Pancreas (tissue), 10 donors: ENCODE measurements around the gene EIF4E. TPM values are rescaled to one million over a fixed set of nuclear protein-coding genes. Genes with fewer than 3 reads are reported as not detected.
A peak's percentile ranks its signal among the peaks of the same experiment; 100 is the strongest.
"Not testable (repeated sequence)": the region's sequence is repeated elsewhere in the genome, so short reads cannot be mapped to it uniquely, and the experiment has no call there.

Experiments used
- ATAC-seq, 4 donors: fragments of 200-7000 bp; cut with Tn5 transposase; one replicate each; pipeline versions ENCODE4 v1.8.0 to v1.9.1; 2020; ENCODE audit warnings: mild to moderate bottlenecking in 4 of 4, moderate library complexity in 4 of 4
- DNase-seq, 6 donors: peaks; one replicate each; pipeline ENCODE4 v3.0.0-alpha.2; 2020
- FAIRE-seq: peaks from 2 replicates; lab custom pipeline; 2012; peaks lifted over from hg19 to GRCh38; lab: Jason Lieb, UNC
- H3K27ac ChIP-seq, 4 donors: fragments of 200-600 bp; sonication (generic); 1 replicate in 3 of 4; 2 replicates in 1 of 4; pipeline versions ENCODE4 v1.5.0 to v1.8.0; 2020
- H3K27me3 ChIP-seq, 4 donors: fragments of 200-600 bp; one replicate each; pipeline ENCODE4 v1.8.0; 2021
- H3K36me3 ChIP-seq, 3 donors: fragments of 200-600 bp; sonication (generic) in 1 of 3; one replicate each; pipeline versions ENCODE4 v1.5.0 to v1.8.0; 2020 to 2021
- H3K4me1 ChIP-seq, 3 donors: fragments of 200-600 bp; one replicate each; pipeline ENCODE4 v1.8.0; 2021
- H3K4me3 ChIP-seq, 4 donors: fragments of 200-600 bp; sonication (generic) in 2 of 4; one replicate each; pipeline versions ENCODE4 v1.5.0 to v1.8.0; 2020 to 2021
- H3K9me3 ChIP-seq, 4 donors: fragments of 200-600 bp; one replicate each; pipeline ENCODE4 v1.8.0; 2021
- WGBS, 2 donors: extraction: QIAGEN DNeasy Blood & Tissue Kit; methylation state at CpG; one replicate each; pipeline ENCODE4 v1.1.7; 2013; 5-methylcytosine and 5-hydroxymethylcytosine counted together
- intact Hi-C, 3 donors: fragments of 100-400 bp; cut with DNase I; formaldehyde crosslinking; loops; one replicate each; pipeline versions ENCODE4 v1.11.1 to v1.14.2; 2022
- polyA plus RNA-seq, 2 donors: library from polyadenylated mRNA; stranded (reverse); fragments of 200-250 nt; gene quantifications; one replicate each; pipeline ENCODE4 v1.2.3, GENCODE V29; 2013
- total RNA-seq, 6 donors: library from RNA; stranded (reverse); fragmentation: NEBNext Ultra II Directional in 4 of 6; extraction: Animal tissue kit (Norgen Biotek cat#: 25700) in 4 of 6; gene quantifications; one replicate each; pipeline versions ENCODE4 v1.2.1 to v1.2.4, GENCODE V29; 2021 to 2023
- TF ChIP-seq, protein P1 (sequence below), 4 donors: fragments of 200-600 bp; sonication (generic) in 3 of 4; IDR thresholded peaks; one replicate each; pipeline versions ENCODE4 v1.5.0 to v1.8.0; 2021; ENCODE audit warnings: antibody characterized with exemption in 4 of 4
- donor health status: healthy with polysubstance abuse.
- donor health status: DM: no; HTN: no; CAD: no; lungs with moderate emphysema.
- donor health status: DM: no; HTN: no; CAD: no.
- donor health status: control.
- donor health status: control.
- donor health status: Bipolar disorder and iron deficiency.
- donor health status: DM: yes; HTN: yes; CAD: no.
- donor health status: DM: no; HTN: no; CAD: no.
- donor health status: DM: no; HTN: no; CAD: no.
- donor health status: DM: yes; HTN: yes; CAD: no.

EIF4E gene
- total and polyA plus RNA-seq, 8 donors, result 6.3 to 31.8 (median 22.3) TPM

DNA sequence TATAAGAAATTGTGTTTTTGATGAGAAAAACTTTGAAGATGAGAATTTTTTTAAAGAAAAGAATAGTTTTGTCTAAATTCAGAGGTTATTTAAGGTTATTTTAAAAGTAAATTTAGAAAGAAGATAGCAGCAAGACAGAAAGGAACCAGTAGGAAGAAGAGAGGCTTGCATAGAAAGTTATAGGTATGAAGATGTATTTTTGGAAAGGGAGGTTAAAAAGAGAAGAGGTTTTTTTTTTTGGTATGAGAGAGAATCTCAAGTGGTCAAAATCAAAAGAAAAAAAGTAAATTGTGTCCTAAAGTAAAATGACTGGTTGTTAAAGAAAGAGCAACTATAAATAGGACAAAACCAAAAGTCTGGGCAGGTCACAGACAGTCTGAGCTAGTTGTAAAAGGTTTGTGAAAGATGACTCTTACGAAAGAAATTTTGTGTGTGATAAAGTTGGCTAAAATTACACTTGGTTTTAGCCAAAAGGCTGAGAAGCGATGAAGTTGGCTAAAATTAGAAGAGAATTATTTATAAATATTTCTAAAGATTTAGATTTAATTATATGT lies 16.4 kb upstream of the EIF4E start:
- H3K4me3 ChIP-seq, result no peak overlapping the region
- DNase-seq (no peak), FAIRE-seq (no peak), ATAC-seq (no peak)
- H3K4me1 ChIP-seq, result no peaks in the 10 kb centered on the region
- no peaks in the 10 kb centered on the region for H3K36me3 ChIP-seq
- no peak overlapping the region for H3K27ac ChIP-seq
- H3K27me3 ChIP-seq, result no peaks in the 10 kb centered on the region
- TF ChIP-seq, protein P1, sequence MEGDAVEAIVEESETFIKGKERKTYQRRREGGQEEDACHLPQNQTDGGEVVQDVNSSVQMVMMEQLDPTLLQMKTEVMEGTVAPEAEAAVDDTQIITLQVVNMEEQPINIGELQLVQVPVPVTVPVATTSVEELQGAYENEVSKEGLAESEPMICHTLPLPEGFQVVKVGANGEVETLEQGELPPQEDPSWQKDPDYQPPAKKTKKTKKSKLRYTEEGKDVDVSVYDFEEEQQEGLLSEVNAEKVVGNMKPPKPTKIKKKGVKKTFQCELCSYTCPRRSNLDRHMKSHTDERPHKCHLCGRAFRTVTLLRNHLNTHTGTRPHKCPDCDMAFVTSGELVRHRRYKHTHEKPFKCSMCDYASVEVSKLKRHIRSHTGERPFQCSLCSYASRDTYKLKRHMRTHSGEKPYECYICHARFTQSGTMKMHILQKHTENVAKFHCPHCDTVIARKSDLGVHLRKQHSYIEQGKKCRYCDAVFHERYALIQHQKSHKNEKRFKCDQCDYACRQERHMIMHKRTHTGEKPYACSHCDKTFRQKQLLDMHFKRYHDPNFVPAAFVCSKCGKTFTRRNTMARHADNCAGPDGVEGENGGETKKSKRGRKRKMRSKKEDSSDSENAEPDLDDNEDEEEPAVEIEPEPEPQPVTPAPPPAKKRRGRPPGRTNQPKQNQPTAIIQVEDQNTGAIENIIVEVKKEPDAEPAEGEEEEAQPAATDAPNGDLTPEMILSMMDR (IDR thresholded peaks at IDR 0.05), result no peak
- 95 to 96% methylated on average over 2 of the region's 2 CpGs for WGBS, 2 donors
- intact Hi-C loops, result no loop called here
- H3K9me3 ChIP-seq, result no peaks in the 10 kb centered on the region

DNA sequence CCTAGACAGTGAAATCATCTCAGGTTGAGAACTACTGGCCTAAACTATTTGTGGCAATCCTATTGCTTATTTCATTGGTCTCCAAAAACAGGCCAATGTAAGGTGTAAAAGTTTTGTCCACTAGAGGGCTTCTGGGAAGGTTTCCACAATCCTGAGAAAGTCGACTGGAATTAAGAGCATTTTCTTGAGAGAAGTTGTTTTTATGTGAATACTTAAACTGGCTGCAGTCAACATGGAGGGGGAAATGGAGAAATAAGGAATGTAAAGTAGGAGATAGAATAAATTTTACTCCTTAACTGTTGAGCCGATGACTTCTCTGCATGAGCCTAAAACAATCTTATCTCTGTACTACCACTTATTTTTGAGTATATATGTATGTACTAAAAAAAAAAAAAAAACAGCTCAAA lies 11.0 kb upstream of the EIF4E start:
- H3K9me3 ChIP-seq, result no peaks in the 10 kb centered on the region
- H3K27ac ChIP-seq, result no peak overlapping the region

DNA sequence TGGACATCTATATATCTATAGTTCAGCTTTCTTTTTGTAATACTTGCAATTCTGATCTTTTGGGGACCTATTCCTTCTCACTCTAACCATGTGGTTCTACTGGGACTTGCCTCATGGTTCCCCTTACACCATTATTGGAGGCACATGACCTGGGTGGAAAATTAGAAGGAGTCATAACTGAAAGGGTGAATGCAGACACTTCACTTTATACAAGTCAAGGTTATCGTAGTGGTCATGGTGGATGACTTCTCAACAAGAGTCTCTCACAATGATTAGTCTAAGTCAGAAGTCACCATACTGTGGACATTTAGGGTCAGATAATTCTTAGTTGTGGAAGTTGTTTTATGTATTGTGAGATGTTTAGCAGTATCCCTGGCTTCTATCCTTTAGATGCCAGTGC lies 10.5 kb upstream of the EIF4E start:
- Histone ChIP-seq H3K36me3 (no peaks in the 10 kb centered on the region), H3K4me1 (no peaks in the 10 kb centered on the region), H3K27ac (no peak overlapping the region), H3K4me3 (no peak overlapping the region), H3K27me3 (no peaks in the 10 kb centered on the region), H3K9me3 (no peaks in the 10 kb centered on the region)
- intact Hi-C loops, result no loop called here
- DNase-seq (no peak), FAIRE-seq (no peak), ATAC-seq (no peak)
- 42 to 66% methylated on average over 1 of the region's 1 CpG for WGBS, 2 donors
- TF ChIP-seq, protein P1 (IDR thresholded peaks at IDR 0.05), result no peak

More for the DNA sequence above, 11.0 kb upstream of the EIF4E start:
- WGBS, 2 donors, result 15 to 19% methylated on average over 2 of the region's 2 CpGs
- H3K36me3 ChIP-seq, result no peaks in the 10 kb centered on the region
- ATAC-seq, result peak in 3 of 4 donors; percentile 73 to 78 (median 76)
- peak in 1 of 6 donors; percentile 20 for DNase-seq
- TF ChIP-seq, protein P1 (IDR thresholded peaks at IDR 0.05), result peak; percentile 34 to 65 (median 60)
- H3K4me1 ChIP-seq, result no peaks in the 10 kb centered on the region
- intact Hi-C loops, result no loop called here
- H3K27me3 ChIP-seq, result no peaks in the 10 kb centered on the region
- H3K4me3 ChIP-seq, result no peak overlapping the region
- peak; percentile 80 for FAIRE-seq

DNA sequence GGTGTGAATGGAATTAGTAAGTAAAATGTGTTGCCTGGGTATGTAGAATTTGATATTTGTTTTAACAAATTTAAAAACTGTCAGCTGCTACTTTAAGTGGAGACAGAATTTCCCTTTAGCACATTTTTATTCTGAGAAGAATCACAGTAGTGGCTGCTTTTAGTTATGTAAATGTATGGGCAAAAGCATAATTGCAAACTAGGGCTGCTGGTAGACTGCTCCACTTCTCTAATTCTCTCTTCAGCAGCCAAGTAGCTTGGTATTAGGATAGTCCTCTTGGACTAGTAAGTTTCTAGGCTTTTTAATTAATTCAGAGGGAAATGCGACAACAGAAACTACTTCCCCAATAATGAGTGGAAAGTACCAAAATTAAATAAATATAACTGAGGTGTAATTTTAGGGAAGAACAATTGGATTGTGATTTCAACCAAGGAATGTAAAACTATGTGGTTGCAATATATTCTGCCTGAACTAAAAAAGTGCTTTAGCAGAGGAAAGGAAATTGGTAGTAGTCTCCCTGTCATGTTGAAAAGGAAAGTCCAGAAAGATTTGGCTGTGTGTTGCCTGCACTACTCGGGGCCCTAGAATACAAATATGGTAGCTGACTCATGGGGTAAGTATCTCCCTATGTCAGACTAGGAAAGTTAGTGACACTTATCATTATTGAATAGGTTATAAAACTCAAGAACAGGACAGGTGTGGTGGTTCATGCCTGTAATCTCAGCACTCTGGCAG lies 9.2 kb upstream of the EIF4E start:
- FAIRE-seq, result no peak
- Histone ChIP-seq H3K27ac (no peak overlapping the region), H3K9me3 (no peaks in the 10 kb centered on the region), H3K4me1 (no peaks in the 10 kb centered on the region), H3K36me3 (no peaks in the 10 kb centered on the region), H3K27me3 (no peaks in the 10 kb centered on the region), H3K4me3 (no peak overlapping the region)
- intact Hi-C loops, result no loop called here
- 63 to 77% methylated on average over 2 of the region's 2 CpGs for WGBS, 2 donors
- ATAC-seq, result peak in 1 of 4 donors; percentile 36
- DNase-seq, result no peak
- TF ChIP-seq, protein P1 (IDR thresholded peaks at IDR 0.05), result no peak

- no peaks in the 10 kb centered on the region for H3K36me3 ChIP-seq
- no peaks in the 10 kb centered on the region for H3K9me3 ChIP-seq
- H3K4me1 ChIP-seq, result no peaks in the 10 kb centered on the region
- DNase-seq, result no peak
- H3K4me3 ChIP-seq, result no peak overlapping the region
- FAIRE-seq, result no peak
- no peak overlapping the region for H3K27ac ChIP-seq
- TF ChIP-seq, protein P1 (IDR thresholded peaks at IDR 0.05), result no peak
- no peaks in the 10 kb centered on the region for H3K27me3 ChIP-seq
- intact Hi-C loops, result no loop called here
- no peak for ATAC-seq
- 66 to 70% methylated on average over 4 of the region's 4 CpGs for WGBS, 2 donors
Observed at GRCh38 chr4:98935633-98936032, 6.7 kb upstream of the EIF4E start.

- DNase-seq, H3K27ac ChIP-seq, FAIRE-seq, H3K36me3 ChIP-seq, intact Hi-C loops, H3K4me1 ChIP-seq, H3K27me3 ChIP-seq, H3K4me3 ChIP-seq, H3K9me3 ChIP-seq, ATAC-seq: not testable (repeated sequence)
- 67 to 75% methylated on average over 7 of the region's 7 CpGs for WGBS, 2 donors
Observed at GRCh38 chr4:98934851-98935250, 5.9 kb upstream of the EIF4E start.
